Prostate gland (tissue), 2 donors: ENCODE results near the gene FHOD3.

Experiments
- CTCF ChIP-seq, 4 experiments: fragments of 200-600 bp in 2 of 4; fragments of 450-650 bp in 2 of 4; sonication (generic) in 2 of 4; IDR thresholded peaks; 1 replicate in 3 of 4; 2 replicates in 1 of 4; pipeline ENCODE4 v1.5.1; 2016 to 2019; ENCODE audit warnings: antibody characterized with exemption in 4 of 4, mild to moderate bottlenecking in 2 of 4, moderate library complexity in 2 of 4
- POLR2AphosphoS5 ChIP-seq: sonication (generic); formaldehyde crosslinking; IDR thresholded peaks from one replicate; pipeline ENCODE4 v1.6.1; 2017; ENCODE audit warnings: antibody characterized with exemption

- TF ChIP-seq POLR2AphosphoS5 (no peak), CTCF (IDR thresholded peaks at IDR 0.05) (no peak)
Measured at GRCh38 chr18:36315736-36316135, 18.2 kb downstream of the FHOD3 start.
